Measurements from ENCODE around the gene ADGRL1.
"Not testable (repeated sequence)": the region's sequence is repeated elsewhere in the genome, so short reads cannot be mapped to it uniquely, and the experiment has no call there.

GRCh38 chr19:14196105-14196504, 9.9 kb downstream of the ADGRL1 start:
- peak; percentile 60 for TF ChIP-seq CTCF (IDR thresholded peaks at IDR 0.05; ENCODE audit: low read depth, low read length)
- TF ChIP-seq POLR2A (IDR thresholded peaks at IDR 0.05; ENCODE audit: extremely low read depth, insufficient read length); MYC (IDR thresholded peaks at IDR 0.05; ENCODE audit: low read depth, low read length): not testable (repeated sequence)
